ENCODE measurements around the gene NHSL1. TPM values are rescaled to one million over a fixed set of nuclear protein-coding genes. Genes with fewer than 3 reads are reported as not detected.

The NHSL1 gene
- total RNA-seq, 4 donors from 2014 or later = 73.2 to 117 (median 98.0) TPM

DNA sequence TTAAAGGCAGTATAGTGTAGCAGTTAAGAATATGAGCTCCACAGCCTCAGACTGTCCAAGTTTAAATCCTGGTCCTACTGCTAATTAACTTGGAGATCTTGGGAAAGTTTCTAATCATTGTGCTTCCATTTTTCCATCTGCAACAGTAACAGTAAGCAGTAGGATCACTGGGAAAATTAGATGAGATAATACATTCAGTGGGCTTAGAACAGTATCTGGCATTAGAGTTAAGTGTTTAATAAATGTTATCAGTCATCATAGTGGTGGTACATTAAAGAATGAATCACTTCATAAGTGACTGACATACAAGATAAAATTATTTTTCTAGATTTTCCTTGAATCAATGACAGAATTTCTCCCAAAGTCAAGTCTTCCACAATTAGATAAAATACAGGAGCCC lies 5.0 kb downstream of the NHSL1 start:
- in situ Hi-C loops (cut with MboI; ENCODE audit: low pct_ligation_motif_present in 1 of 4, low pct_unique_long_range_greater_than_20kb in 1 of 4, low sequenced_read_pairs in 3 of 4) = no loop called here
- H3K4me1 ChIP-seq = peaks cover 9 to 62% (median 42%) of the 10 kb centered on the region in 4 donors
- DNase-seq = no peak
- H3K4me3 ChIP-seq = no peak overlapping the region
- intact Hi-C loops (cut with DNase I; ENCODE audit: low total_unique reads) = no loop called here
- peak overlapping the region in 1 of 4 donors; percentile 55 for H3K27ac ChIP-seq
- H3K36me3 ChIP-seq = no peaks in the 10 kb centered on the region
- no peaks in the 10 kb centered on the region for H3K27me3 ChIP-seq
- no peaks in the 10 kb centered on the region for H3K9me3 ChIP-seq
- TF ChIP-seq POLR2A (IDR thresholded peaks at IDR 0.05) (no peak), EP300 (IDR thresholded peaks at IDR 0.05; ENCODE audit: low read depth) (no peak), POLR2AphosphoS5 (IDR thresholded peaks at IDR 0.05) (no peak)
- TF ChIP-seq, protein P1, sequence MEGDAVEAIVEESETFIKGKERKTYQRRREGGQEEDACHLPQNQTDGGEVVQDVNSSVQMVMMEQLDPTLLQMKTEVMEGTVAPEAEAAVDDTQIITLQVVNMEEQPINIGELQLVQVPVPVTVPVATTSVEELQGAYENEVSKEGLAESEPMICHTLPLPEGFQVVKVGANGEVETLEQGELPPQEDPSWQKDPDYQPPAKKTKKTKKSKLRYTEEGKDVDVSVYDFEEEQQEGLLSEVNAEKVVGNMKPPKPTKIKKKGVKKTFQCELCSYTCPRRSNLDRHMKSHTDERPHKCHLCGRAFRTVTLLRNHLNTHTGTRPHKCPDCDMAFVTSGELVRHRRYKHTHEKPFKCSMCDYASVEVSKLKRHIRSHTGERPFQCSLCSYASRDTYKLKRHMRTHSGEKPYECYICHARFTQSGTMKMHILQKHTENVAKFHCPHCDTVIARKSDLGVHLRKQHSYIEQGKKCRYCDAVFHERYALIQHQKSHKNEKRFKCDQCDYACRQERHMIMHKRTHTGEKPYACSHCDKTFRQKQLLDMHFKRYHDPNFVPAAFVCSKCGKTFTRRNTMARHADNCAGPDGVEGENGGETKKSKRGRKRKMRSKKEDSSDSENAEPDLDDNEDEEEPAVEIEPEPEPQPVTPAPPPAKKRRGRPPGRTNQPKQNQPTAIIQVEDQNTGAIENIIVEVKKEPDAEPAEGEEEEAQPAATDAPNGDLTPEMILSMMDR (IDR thresholded peaks at IDR 0.05) = no peak

DNA sequence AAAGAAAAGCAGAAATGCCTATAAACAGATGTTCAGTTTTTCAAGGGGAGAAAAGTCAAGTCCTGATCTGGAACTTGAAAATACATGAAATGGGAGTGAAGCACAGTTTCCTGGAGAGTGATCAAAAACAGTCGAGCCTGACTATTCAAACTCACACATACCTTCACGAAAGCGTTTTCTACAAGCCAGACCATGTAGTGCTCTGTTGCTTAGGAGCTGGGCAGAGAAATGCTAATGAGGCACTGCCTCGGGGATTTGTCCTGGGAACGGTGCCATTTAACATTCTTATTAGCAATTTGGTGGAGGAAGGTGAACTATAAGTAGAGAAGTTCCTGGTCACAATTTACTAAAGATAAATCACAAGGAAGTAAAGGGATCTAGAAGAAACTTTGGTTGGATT lies 5.9 kb downstream of the NHSL1 start:
- no peak for TF ChIP-seq EP300 (IDR thresholded peaks at IDR 0.05; ENCODE audit: low read depth)
- TF ChIP-seq, protein P1 (IDR thresholded peaks at IDR 0.05) = no peak
- no peak for TF ChIP-seq POLR2AphosphoS5 (IDR thresholded peaks at IDR 0.05)
- no peak for TF ChIP-seq POLR2A (IDR thresholded peaks at IDR 0.05)
- 17 to 33% methylated on average over 1 to 5 of the region's 5 CpGs for WGBS, 2 donors (ENCODE audit: low coverage in 1 of 2)
- intact Hi-C loops (cut with DNase I; ENCODE audit: low total_unique reads) = no loop called here
- no peaks in the 10 kb centered on the region for H3K27me3 ChIP-seq
- H3K36me3 ChIP-seq = no peaks in the 10 kb centered on the region
- in situ Hi-C loops (cut with MboI; ENCODE audit: low pct_ligation_motif_present in 1 of 4, low pct_unique_long_range_greater_than_20kb in 1 of 4, low sequenced_read_pairs in 3 of 4) = no loop called here
- peaks cover 9 to 69% (median 42%) of the 10 kb centered on the region in 4 donors for H3K4me1 ChIP-seq
- DNase-seq = no peak
- H3K4me3 ChIP-seq = no peak overlapping the region
- peak overlapping the region; percentile 31 to 71 (median 54) for H3K27ac ChIP-seq
- H3K9me3 ChIP-seq = no peaks in the 10 kb centered on the region

GRCh38 chr6:138492871-138493270 lies 6.4 kb downstream of the NHSL1 start:
- H3K4me1 ChIP-seq = peaks cover 9 to 74% (median 43%) of the 10 kb centered on the region in 4 donors
- no peaks in the 10 kb centered on the region for H3K36me3 ChIP-seq
- in situ Hi-C loops (cut with MboI; ENCODE audit: low pct_ligation_motif_present in 1 of 4, low pct_unique_long_range_greater_than_20kb in 1 of 4, low sequenced_read_pairs in 3 of 4) (no loop called here), intact Hi-C loops (cut with DNase I; ENCODE audit: low total_unique reads) (no loop called here)
- H3K27me3 ChIP-seq = no peaks in the 10 kb centered on the region
- no peaks in the 10 kb centered on the region for H3K9me3 ChIP-seq
- WGBS, 2 donors (ENCODE audit: low coverage in 1 of 2) = 67 to 70% methylated on average over 2 of the region's 2 CpGs
- H3K4me3 ChIP-seq = no peak overlapping the region
- H3K27ac ChIP-seq = peak overlapping the region in 3 of 4 donors; percentile 53 to 71 (median 55)
- DNase-seq = no peak
- no peak for TF ChIP-seq POLR2A (IDR thresholded peaks at IDR 0.05)
- TF ChIP-seq, protein P1 (IDR thresholded peaks at IDR 0.05) = no peak
- no peak for TF ChIP-seq EP300 (IDR thresholded peaks at IDR 0.05; ENCODE audit: low read depth)
- no peak for TF ChIP-seq POLR2AphosphoS5 (IDR thresholded peaks at IDR 0.05)

GRCh38 chr6:138492113-138492512 lies 7.2 kb downstream of the NHSL1 start:
- H3K4me1 ChIP-seq = peaks cover 9 to 81% (median 48%) of the 10 kb centered on the region in 4 donors
- in situ Hi-C loops (cut with MboI; ENCODE audit: low pct_ligation_motif_present in 1 of 4, low pct_unique_long_range_greater_than_20kb in 1 of 4, low sequenced_read_pairs in 3 of 4) = no loop called here

DNA sequence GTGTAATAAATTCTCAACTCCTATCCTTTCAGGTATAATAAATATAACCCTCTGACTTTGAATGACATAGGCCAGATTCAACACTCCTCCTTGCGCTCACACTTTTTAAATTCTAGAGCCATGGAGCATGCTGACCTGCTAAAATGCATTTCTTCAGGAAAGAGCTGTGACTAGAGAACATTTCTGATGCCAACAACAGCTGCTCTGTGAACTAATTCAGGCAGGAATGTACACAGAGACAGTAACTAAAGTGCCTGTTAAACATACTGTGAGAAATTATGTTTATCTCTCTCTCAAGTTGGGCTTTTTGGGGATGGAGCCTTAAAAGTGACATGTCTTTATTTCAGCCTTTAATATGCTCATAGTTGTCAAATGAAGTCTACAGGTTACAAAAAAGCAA lies 8.3 kb downstream of the NHSL1 start:
- Histone ChIP-seq H3K9me3 (no peaks in the 10 kb centered on the region), H3K4me1 (peaks cover 9 to 85% (median 50%) of the 10 kb centered on the region in 4 donors), H3K4me3 (no peak overlapping the region), H3K36me3 (no peaks in the 10 kb centered on the region), H3K27ac (peak overlapping the region; percentile 38 to 71 (median 48)), H3K27me3 (no peaks in the 10 kb centered on the region)
- TF ChIP-seq EP300 (IDR thresholded peaks at IDR 0.05; ENCODE audit: low read depth) (no peak), POLR2AphosphoS5 (IDR thresholded peaks at IDR 0.05) (no peak), POLR2A (IDR thresholded peaks at IDR 0.05) (no peak)
- TF ChIP-seq, protein P1 (IDR thresholded peaks at IDR 0.05) = no peak
- WGBS, 2 donors (ENCODE audit: low coverage in 1 of 2) = 22 to 46% methylated on average over 1 of the region's 1 CpG
- in situ Hi-C loops (cut with MboI; ENCODE audit: low pct_ligation_motif_present in 1 of 4, low pct_unique_long_range_greater_than_20kb in 1 of 4, low sequenced_read_pairs in 3 of 4) = no loop called here
- no peak for DNase-seq
- intact Hi-C loops (cut with DNase I; ENCODE audit: low total_unique reads) = no loop called here

More at GRCh38 chr6:138492113-138492512, 7.2 kb downstream of the NHSL1 start:
- TF ChIP-seq POLR2A (IDR thresholded peaks at IDR 0.05) = no peak
- no peak for TF ChIP-seq POLR2AphosphoS5 (IDR thresholded peaks at IDR 0.05)
- WGBS, 2 donors (ENCODE audit: low coverage in 1 of 2) = 53 to 67% methylated on average over 4 of the region's 4 CpGs
- Histone ChIP-seq H3K27me3 (no peaks in the 10 kb centered on the region), H3K36me3 (no peaks in the 10 kb centered on the region), H3K4me3 (no peak overlapping the region), H3K27ac (peak overlapping the region; percentile 13 to 71 (median 42)), H3K9me3 (no peaks in the 10 kb centered on the region)
- intact Hi-C loops (cut with DNase I; ENCODE audit: low total_unique reads) = no loop called here
- DNase-seq = no peak

Measured in transverse colon (tissue), 4 donors.